Stomach (tissue), 4 donors: Measurements from ENCODE around the gene CLCNKA.

ENCODE experiments used
- POLR2A ChIP-seq, 4 donors: fragments of 450-650 bp; IDR thresholded peaks; one replicate each; pipeline ENCODE4 v1.6.1; 2016; ENCODE audit warnings: antibody characterized with exemption in 4 of 4, control low read depth in 2 of 4, mild to moderate bottlenecking in 1 of 4, moderate library complexity in 1 of 4
- POLR2AphosphoS5 ChIP-seq, 3 donors: sonication (generic); formaldehyde crosslinking; IDR thresholded peaks; one replicate each; pipeline ENCODE4 v1.6.1; 2016; ENCODE audit warnings: antibody characterized with exemption in 3 of 3
- TF ChIP-seq, protein P1 (sequence below), 7 experiments: fragments of 450-650 bp in 4 of 7; fragments of 200-600 bp in 3 of 7; sonication (generic) in 3 of 7; IDR thresholded peaks; one replicate each; pipeline ENCODE4 v1.5.1; 2016 to 2019; ENCODE audit warnings: antibody characterized with exemption in 7 of 7, control low read depth in 2 of 7, mild to moderate bottlenecking in 1 of 7

DNA sequence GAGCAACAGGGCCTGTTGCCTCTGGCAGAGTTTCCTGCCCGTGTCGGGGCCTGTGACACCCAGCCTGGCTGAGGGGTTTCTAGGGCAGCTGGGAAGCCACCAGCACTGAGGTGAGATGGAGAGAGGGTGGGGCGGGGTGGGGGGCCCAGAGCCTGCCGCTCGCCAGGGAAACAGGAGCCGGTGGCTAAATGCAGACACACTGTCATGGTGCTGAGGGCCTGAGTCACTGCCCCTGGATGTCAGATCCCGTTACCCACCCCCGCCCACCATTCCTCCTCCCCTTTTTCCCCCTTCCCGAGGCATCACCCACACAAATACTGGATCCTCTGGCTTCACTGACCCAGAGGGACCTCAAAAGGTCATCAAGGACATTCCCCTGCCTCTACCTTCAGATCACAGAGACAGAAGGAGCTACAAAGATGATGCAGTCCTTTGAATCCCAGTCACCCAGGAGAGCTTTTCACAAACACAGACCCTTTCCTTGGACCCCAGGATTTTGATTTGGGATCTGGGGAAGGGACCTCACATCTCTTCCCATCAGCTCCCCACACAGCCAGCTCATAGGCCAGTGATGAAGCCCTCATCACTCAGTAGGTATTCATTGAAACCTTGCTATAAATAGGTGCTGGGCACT is 2.1 kb upstream of the CLCNKA start:
- TF ChIP-seq POLR2AphosphoS5 (IDR thresholded peaks at IDR 0.05) = no peak
- TF ChIP-seq, protein P1, sequence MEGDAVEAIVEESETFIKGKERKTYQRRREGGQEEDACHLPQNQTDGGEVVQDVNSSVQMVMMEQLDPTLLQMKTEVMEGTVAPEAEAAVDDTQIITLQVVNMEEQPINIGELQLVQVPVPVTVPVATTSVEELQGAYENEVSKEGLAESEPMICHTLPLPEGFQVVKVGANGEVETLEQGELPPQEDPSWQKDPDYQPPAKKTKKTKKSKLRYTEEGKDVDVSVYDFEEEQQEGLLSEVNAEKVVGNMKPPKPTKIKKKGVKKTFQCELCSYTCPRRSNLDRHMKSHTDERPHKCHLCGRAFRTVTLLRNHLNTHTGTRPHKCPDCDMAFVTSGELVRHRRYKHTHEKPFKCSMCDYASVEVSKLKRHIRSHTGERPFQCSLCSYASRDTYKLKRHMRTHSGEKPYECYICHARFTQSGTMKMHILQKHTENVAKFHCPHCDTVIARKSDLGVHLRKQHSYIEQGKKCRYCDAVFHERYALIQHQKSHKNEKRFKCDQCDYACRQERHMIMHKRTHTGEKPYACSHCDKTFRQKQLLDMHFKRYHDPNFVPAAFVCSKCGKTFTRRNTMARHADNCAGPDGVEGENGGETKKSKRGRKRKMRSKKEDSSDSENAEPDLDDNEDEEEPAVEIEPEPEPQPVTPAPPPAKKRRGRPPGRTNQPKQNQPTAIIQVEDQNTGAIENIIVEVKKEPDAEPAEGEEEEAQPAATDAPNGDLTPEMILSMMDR (IDR thresholded peaks at IDR 0.05) = no peak
- TF ChIP-seq POLR2A (IDR thresholded peaks at IDR 0.05) = no peak
